HEK293 (cell line): ENCODE data around the gene TMTC1.

Source experiments
- CTCF ChIA-PET: fragments of 350-600 bp; formaldehyde crosslinking; extraction: SDS; loops from one replicate; lab custom pipeline; 2021; ENCODE audit warnings: antibody characterized with exemption; lab: Yijun Ruan, JAX
- POLR2A ChIA-PET: fragments of 300-600 bp; formaldehyde crosslinking; extraction: SDS; loops from one replicate; lab custom pipeline; 2020; ENCODE audit warnings: antibody characterized with exemption, inconsistent platforms; lab: Yijun Ruan, JAX
- H3K27ac ChIP-seq: fragments of 200-500 bp; sonication (Bioruptor generic); 2 replicates; pipeline ENCODE4 v1.5.1; 2014; ENCODE audit warnings: low read depth, low read length, control low read depth, inconsistent platforms; ENCODE audit errors: extremely low read depth
- H3K36me3 ChIP-seq, 2 experiments: fragments of 200-500 bp in 1 of 2; sonication (Bioruptor generic) in 1 of 2; 1 replicate in 1 of 2; 2 replicates in 1 of 2; pipeline ENCODE4 v1.5.1; 2014 to 2017; ENCODE audit warnings: inconsistent platforms in 2 of 2, low read length in 2 of 2; ENCODE audit not compliant: control insufficient read depth in 2 of 2, insufficient read depth in 1 of 2
- H3K4me1 ChIP-seq: fragments of 200-500 bp; sonication (Bioruptor generic); 2 replicates; pipeline ENCODE4 v1.5.1; 2014; ENCODE audit warnings: mild to moderate bottlenecking, low read length, inconsistent platforms; ENCODE audit not compliant: control insufficient read depth, insufficient read depth
- H3K4me3 ChIP-seq: 2 replicates; pipeline ENCODE4 v1.5.1; 2011; ENCODE audit warnings: low read depth, mild to moderate bottlenecking, control low read depth, low read length, moderate library complexity
- H3K9me3 ChIP-seq: fragments of 200-500 bp; sonication (Bioruptor generic); 2 replicates; pipeline ENCODE4 v1.5.1; 2014; ENCODE audit warnings: low read depth, low read length, inconsistent platforms; ENCODE audit not compliant: control insufficient read depth, insufficient read depth
- HOXA7 ChIP-seq: sonication (generic); formaldehyde crosslinking; IDR thresholded peaks from 2 replicates; pipeline ENCODE4 v1.8.1; 2022; ENCODE audit warnings: missing genetic modification reagents, borderline replicate concordance
- IKZF3 ChIP-seq: fragments of 450-650 bp; IDR thresholded peaks from 2 replicates; pipeline ENCODE4 v1.5.0; 2018; ENCODE audit warnings: missing biosample characterization, mild to moderate bottlenecking, missing genetic modification characterization, moderate library complexity
- OVOL3 ChIP-seq: fragments of 450-650 bp; formaldehyde crosslinking; IDR thresholded peaks from 2 replicates; pipeline ENCODE4 v1.5.1; 2016; ENCODE audit warnings: missing biosample characterization, missing genetic modification characterization
- SP7 ChIP-seq: fragments of 450-650 bp; formaldehyde crosslinking; IDR thresholded peaks from 2 replicates; pipeline ENCODE4 v1.5.1; 2016; ENCODE audit warnings: missing biosample characterization, missing genetic modification characterization
- TRIM28 ChIP-seq: IDR thresholded peaks from 2 replicates; pipeline ENCODE4 v1.6.1; 2011; ENCODE audit warnings: low read length, control low read depth, borderline replicate concordance
- ZBTB1 ChIP-seq: fragments of 450-650 bp; formaldehyde crosslinking; IDR thresholded peaks from 2 replicates; pipeline ENCODE4 v1.5.1; 2016; ENCODE audit warnings: missing biosample characterization, missing genetic modification characterization
- ZNF132 ChIP-seq: fragments of 450-650 bp; formaldehyde crosslinking; IDR thresholded peaks from 2 replicates; pipeline ENCODE4 v1.5.1; 2017; ENCODE audit warnings: missing biosample characterization, missing genetic modification characterization, borderline replicate concordance
- ZNF133 ChIP-seq: fragments of 450-650 bp; formaldehyde crosslinking; IDR thresholded peaks from 2 replicates; pipeline ENCODE4 v1.5.1; 2016; ENCODE audit warnings: missing biosample characterization, missing genetic modification characterization
- ZNF157 ChIP-seq: fragments of 450-650 bp; formaldehyde crosslinking; IDR thresholded peaks from 2 replicates; pipeline ENCODE4 v1.5.1; 2016; ENCODE audit warnings: missing biosample characterization, missing genetic modification characterization
- ZNF16 ChIP-seq: fragments of 450-650 bp; formaldehyde crosslinking; IDR thresholded peaks from 2 replicates; pipeline ENCODE4 v1.5.1; 2016; ENCODE audit warnings: low read depth, missing biosample characterization, missing genetic modification characterization
- ZNF184 ChIP-seq: fragments of 450-650 bp; IDR thresholded peaks from 2 replicates; pipeline ENCODE4 v1.5.1; 2018; ENCODE audit warnings: missing biosample characterization, mild to moderate bottlenecking, missing genetic modification characterization
- ZNF350 ChIP-seq: fragments of 450-650 bp; formaldehyde crosslinking; IDR thresholded peaks from 2 replicates; pipeline ENCODE4 v1.5.0; 2017; ENCODE audit warnings: missing biosample characterization, mild to moderate bottlenecking, missing genetic modification characterization
- ZNF473 ChIP-seq: fragments of 450-650 bp; formaldehyde crosslinking; IDR thresholded peaks from 2 replicates; pipeline ENCODE4 v1.5.1; 2017; ENCODE audit warnings: missing biosample characterization, missing genetic modification characterization
- ZNF561 ChIP-seq: fragments of 450-650 bp; IDR thresholded peaks from 2 replicates; pipeline ENCODE4 v1.5.1; 2018; ENCODE audit warnings: missing biosample characterization, missing genetic modification characterization, borderline replicate concordance
- ZNF596 ChIP-seq: fragments of 450-650 bp; IDR thresholded peaks from 2 replicates; pipeline ENCODE4 v1.5.0; 2018; ENCODE audit warnings: missing biosample characterization, mild to moderate bottlenecking, missing genetic modification characterization, moderate library complexity
- ZNF623 ChIP-seq: fragments of 450-650 bp; formaldehyde crosslinking; IDR thresholded peaks from 2 replicates; pipeline ENCODE4 v1.5.1; 2016; ENCODE audit warnings: missing biosample characterization, missing genetic modification characterization
- ZNF624 ChIP-seq: fragments of 450-650 bp; formaldehyde crosslinking; IDR thresholded peaks from 2 replicates; pipeline ENCODE4 v1.5.1; 2017; ENCODE audit warnings: missing biosample characterization, missing genetic modification characterization
- ZNF629 ChIP-seq: fragments of 450-650 bp; formaldehyde crosslinking; IDR thresholded peaks from 2 replicates; pipeline ENCODE4 v1.5.1; 2017; ENCODE audit warnings: missing biosample characterization, missing genetic modification characterization
- ZNF707 ChIP-seq: fragments of 450-650 bp; formaldehyde crosslinking; IDR thresholded peaks from 2 replicates; pipeline ENCODE4 v1.5.1; 2016; ENCODE audit warnings: missing biosample characterization, missing genetic modification characterization
- TF ChIP-seq, protein P1 (sequence below): fragments of 450-650 bp; formaldehyde crosslinking; conservative IDR thresholded peaks from 2 replicates; pipeline ENCODE4 v1.5.1; 2016; ENCODE audit warnings: low read depth, missing biosample characterization, missing genetic modification characterization
- TF ChIP-seq, protein P2 (sequence below): fragments of 450-650 bp; formaldehyde crosslinking; IDR thresholded peaks from 2 replicates; pipeline ENCODE4 v1.5.1; 2016; ENCODE audit warnings: missing biosample characterization, missing genetic modification characterization
- TF ChIP-seq, protein P3 (sequence below): fragments of 450-650 bp; IDR thresholded peaks from 2 replicates; pipeline ENCODE4 v1.5.1; 2018; ENCODE audit warnings: missing biosample characterization, mild to moderate bottlenecking, missing genetic modification characterization

TMTC1 gene

DNA sequence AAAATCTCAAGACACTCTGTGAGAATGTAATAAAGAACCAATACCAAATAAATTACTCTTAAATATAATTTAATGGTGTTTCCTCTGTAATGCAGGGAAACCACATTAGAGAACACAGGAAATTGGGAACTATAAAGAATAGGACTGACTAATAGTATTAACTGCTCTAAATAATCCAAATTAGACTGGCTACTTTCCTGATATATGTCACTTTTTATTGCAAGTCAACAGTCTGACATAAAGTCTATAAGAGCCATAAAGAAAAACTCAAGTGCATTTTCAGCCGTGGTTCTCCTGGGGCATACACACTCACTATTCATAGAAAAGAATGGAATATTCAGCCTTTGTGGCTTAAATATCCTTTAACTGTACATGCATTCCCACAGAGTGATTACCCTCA is 161.5 kb downstream of the TMTC1 start:
- Histone ChIP-seq H3K4me3 (no peak overlapping the region), H3K36me3 (no peaks in the 10 kb centered on the region), H3K27ac (no peak overlapping the region), H3K9me3 (no peaks in the 10 kb centered on the region), H3K4me1 (peaks cover 7% of the 10 kb centered on the region; the same call in 1 of the 2 replicates)
- TF ChIP-seq ZNF350 (tag by site-specific recombination) (no peak), ZNF157 (tag by site-specific recombination) (no peak), ZNF16 (tag by site-specific recombination) (no peak), ZNF133 (tag by site-specific recombination) (no peak), ZNF629 (no peak), ZNF623 (tag by site-specific recombination) (no peak), TRIM28 (no peak), HOXA7 (no peak), ZNF561 (tag by site-specific recombination) (no peak), ZBTB1 (tag by site-specific recombination) (no peak), ZNF707 (no peak), ZNF132 (tag by site-specific recombination) (no peak), ZNF624 (no peak), ZNF184 (tag by site-specific recombination) (no peak), ZNF473 (tag by site-specific recombination) (no peak), ZNF596 (tag by site-specific recombination) (no peak), OVOL3 (tag by site-specific recombination) (no peak)
- TF ChIP-seq, protein P1, sequence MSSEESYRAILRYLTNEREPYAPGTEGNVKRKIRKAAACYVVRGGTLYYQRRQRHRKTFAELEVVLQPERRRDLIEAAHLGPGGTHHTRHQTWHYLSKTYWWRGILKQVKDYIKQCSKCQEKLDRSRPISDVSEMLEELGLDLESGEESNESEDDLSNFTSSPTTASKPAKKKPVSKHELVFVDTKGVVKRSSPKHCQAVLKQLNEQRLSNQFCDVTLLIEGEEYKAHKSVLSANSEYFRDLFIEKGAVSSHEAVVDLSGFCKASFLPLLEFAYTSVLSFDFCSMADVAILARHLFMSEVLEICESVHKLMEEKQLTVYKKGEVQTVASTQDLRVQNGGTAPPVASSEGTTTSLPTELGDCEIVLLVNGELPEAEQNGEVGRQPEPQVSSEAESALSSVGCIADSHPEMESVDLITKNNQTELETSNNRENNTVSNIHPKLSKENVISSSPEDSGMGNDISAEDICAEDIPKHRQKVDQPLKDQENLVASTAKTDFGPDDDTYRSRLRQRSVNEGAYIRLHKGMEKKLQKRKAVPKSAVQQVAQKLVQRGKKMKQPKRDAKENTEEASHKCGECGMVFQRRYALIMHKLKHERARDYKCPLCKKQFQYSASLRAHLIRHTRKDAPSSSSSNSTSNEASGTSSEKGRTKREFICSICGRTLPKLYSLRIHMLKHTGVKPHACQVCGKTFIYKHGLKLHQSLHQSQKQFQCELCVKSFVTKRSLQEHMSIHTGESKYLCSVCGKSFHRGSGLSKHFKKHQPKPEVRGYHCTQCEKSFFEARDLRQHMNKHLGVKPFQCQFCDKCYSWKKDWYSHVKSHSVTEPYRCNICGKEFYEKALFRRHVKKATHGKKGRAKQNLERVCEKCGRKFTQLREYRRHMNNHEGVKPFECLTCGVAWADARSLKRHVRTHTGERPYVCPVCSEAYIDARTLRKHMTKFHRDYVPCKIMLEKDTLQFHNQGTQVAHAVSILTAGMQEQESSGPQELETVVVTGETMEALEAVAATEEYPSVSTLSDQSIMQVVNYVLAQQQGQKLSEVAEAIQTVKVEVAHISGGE: no peak
- TF ChIP-seq, protein P2, sequence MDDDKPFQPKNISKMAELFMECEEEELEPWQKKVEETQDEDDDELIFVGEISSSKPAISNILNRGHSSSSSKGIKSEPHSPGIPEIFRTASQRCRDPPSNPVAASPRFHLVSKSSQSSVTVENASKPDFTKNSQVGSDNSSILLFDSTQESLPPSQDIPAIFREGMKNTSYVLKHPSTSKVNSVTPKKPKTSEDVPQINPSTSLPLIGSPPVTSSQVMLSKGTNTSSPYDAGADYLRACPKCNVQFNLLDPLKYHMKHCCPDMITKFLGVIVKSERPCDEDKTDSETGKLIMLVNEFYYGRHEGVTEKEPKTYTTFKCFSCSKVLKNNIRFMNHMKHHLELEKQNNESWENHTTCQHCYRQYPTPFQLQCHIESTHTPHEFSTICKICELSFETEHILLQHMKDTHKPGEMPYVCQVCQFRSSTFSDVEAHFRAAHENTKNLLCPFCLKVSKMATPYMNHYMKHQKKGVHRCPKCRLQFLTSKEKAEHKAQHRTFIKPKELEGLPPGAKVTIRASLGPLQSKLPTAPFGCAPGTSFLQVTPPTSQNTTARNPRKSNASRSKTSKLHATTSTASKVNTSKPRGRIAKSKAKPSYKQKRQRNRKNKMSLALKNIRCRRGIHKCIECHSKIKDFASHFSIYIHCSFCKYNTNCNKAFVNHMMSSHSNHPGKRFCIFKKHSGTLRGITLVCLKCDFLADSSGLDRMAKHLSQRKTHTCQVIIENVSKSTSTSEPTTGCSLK (tag by site-specific recombination): no peak
- TF ChIP-seq, protein P3, sequence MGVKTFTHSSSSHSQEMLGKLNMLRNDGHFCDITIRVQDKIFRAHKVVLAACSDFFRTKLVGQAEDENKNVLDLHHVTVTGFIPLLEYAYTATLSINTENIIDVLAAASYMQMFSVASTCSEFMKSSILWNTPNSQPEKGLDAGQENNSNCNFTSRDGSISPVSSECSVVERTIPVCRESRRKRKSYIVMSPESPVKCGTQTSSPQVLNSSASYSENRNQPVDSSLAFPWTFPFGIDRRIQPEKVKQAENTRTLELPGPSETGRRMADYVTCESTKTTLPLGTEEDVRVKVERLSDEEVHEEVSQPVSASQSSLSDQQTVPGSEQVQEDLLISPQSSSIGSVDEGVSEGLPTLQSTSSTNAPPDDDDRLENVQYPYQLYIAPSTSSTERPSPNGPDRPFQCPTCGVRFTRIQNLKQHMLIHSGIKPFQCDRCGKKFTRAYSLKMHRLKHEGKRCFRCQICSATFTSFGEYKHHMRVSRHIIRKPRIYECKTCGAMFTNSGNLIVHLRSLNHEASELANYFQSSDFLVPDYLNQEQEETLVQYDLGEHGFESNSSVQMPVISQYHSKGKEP: no peak
- CTCF ChIA-PET: no interaction called here
- POLR2A ChIA-PET: no interaction called here

DNA sequence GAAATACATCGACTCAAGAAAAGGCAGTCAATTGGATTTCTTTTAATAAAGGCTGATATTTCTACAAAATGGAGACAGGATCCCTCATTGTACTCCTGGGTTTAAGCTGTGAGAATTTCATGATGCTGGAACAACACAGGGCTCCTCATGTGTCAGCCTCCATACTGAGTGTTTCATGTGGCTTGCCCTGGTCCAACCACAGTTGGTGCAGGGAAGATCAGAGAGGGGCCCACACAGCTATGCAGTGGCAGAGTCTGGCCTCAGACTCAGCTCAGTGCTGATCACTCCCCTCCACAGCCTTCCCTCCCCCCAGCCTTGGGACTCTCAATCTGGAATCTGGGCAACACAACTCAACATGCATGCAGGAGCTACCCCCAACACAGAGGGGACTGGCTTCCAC is 163.7 kb downstream of the TMTC1 start:
- CTCF ChIA-PET: no interaction called here
- TF ChIP-seq IKZF3: no peak
- TF ChIP-seq SP7 (tag by site-specific recombination): no peak
- H3K27ac ChIP-seq: no peak overlapping the region
- H3K36me3 ChIP-seq: no peaks in the 10 kb centered on the region
- no peak overlapping the region for H3K4me3 ChIP-seq
- no peaks in the 10 kb centered on the region for H3K9me3 ChIP-seq
- no peaks in the 10 kb centered on the region for H3K4me1 ChIP-seq
- POLR2A ChIA-PET: no interaction called here
